ENCODE results near the gene THAP3. TPM values are rescaled to one million over a fixed set of nuclear protein-coding genes. Genes with fewer than 3 reads are reported as not detected.
A peak's percentile ranks its signal among the peaks of the same experiment; 100 is the strongest.

Gene THAP3
- total and polyA plus RNA-seq, 9 of the 15 experiments (the other 6 are each of a cell fraction or from before 2014, with no cell fraction given), result 1.9 to 31.2 (median 18.2) TPM

DNA sequence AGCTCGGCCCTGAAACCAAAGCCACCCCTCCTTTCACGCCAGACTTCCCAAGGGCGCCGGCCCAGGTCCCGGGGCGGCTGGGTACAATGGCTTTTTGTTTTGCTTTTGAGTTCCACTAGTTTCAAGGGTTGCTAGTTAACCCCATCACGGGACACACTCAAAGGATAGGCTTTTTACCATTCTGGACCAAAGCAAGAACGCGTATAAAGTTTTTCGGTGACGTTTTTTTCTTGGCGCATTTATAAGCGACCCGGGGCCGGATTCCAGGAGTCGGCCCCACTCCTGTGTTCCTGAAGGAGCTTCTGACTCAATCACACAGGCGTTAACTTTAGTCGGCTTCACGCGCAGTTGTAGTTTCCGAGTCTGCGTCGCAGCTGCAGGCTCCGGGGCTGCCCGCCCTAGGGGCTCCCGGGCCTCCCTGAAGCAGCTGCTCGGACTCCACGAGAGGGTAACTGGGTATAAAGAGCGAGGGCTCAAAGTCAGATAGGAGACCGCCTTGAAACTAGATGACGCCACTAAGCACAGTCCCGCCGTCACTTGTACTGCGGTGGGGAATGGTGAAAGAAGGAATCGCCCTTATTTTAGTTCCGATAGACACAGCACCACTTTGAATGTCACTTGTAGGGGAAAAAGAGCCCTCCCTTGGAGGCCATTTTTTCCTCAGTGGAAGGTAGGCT is 21.3 kb upstream of the THAP3 start (continued):
- TF ChIP-seq, protein P1, sequence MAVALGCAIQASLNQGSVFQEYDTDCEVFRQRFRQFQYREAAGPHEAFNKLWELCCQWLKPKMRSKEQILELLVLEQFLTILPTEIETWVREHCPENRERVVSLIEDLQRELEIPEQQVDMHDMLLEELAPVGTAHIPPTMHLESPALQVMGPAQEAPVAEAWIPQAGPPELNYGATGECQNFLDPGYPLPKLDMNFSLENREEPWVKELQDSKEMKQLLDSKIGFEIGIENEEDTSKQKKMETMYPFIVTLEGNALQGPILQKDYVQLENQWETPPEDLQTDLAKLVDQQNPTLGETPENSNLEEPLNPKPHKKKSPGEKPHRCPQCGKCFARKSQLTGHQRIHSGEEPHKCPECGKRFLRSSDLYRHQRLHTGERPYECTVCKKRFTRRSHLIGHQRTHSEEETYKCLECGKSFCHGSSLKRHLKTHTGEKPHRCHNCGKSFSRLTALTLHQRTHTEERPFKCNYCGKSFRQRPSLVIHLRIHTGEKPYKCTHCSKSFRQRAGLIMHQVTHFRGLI (CRISPR knock-in tag; IDR thresholded peaks at IDR 0.05), result no peak
- no peak for TF ChIP-seq E2F8 (IDR thresholded peaks at IDR 0.05; ENCODE audit: low read depth, partially characterized antibody)
- peak; percentile 2; the same call in 1 of the 2 replicates for TF ChIP-seq JUND (IDR thresholded peaks at IDR 0.05; ENCODE audit: borderline replicate concordance, low read depth, low read length)
- TF ChIP-seq JUND (tag; IDR thresholded peaks at IDR 0.05; ENCODE audit: borderline replicate concordance, low read depth, low read length), result no peak; the same call in 2 of the 3 replicates
- no peak for TF ChIP-seq GTF2F1 (IDR thresholded peaks at IDR 0.05; ENCODE audit: low read depth, low read length)
- peak; percentile 44; the same call in 1 of the 2 replicates for TF ChIP-seq CREM (IDR thresholded peaks at IDR 0.05; ENCODE audit: low read depth)
- TF ChIP-seq TAF1 (IDR thresholded peaks at IDR 0.05; ENCODE audit: control insufficient read depth, extremely low read depth, insufficient read depth, low read length, severe bottlenecking), result peak; percentile 37
- peak; percentile 14; the same call in 1 of the 2 replicates for TF ChIP-seq HSF4 (CRISPR knock-in tag; IDR thresholded peaks at IDR 0.05; ENCODE audit: borderline replicate concordance)

Data from K562 (cell line).